ENCODE data around the gene MBTPS1.

DNA sequence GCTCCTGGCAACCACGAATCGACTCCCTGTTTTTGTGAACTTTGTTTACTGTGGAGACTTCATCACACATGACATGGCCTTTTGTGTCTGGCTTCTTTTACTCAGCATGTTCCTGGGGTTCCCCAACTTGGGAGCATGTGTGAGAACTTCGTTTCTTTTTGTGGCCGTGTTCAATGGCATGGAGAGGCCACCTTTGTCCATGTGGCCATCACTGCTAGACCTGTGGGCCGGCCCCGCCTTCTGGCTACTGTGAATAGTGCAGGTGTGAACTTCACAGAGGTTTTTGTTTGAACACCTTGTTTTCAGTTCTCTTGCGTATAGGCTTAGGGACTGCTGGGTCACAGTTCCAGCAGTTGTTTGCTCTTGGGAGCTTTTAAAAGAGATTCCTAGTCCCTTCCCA lies 68.5 kb downstream of the MBTPS1 start:
- TF ChIP-seq POLR2A (IDR thresholded peaks at IDR 0.05) = no peak
- TF ChIP-seq, protein P1, sequence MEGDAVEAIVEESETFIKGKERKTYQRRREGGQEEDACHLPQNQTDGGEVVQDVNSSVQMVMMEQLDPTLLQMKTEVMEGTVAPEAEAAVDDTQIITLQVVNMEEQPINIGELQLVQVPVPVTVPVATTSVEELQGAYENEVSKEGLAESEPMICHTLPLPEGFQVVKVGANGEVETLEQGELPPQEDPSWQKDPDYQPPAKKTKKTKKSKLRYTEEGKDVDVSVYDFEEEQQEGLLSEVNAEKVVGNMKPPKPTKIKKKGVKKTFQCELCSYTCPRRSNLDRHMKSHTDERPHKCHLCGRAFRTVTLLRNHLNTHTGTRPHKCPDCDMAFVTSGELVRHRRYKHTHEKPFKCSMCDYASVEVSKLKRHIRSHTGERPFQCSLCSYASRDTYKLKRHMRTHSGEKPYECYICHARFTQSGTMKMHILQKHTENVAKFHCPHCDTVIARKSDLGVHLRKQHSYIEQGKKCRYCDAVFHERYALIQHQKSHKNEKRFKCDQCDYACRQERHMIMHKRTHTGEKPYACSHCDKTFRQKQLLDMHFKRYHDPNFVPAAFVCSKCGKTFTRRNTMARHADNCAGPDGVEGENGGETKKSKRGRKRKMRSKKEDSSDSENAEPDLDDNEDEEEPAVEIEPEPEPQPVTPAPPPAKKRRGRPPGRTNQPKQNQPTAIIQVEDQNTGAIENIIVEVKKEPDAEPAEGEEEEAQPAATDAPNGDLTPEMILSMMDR (IDR thresholded peaks at IDR 0.05) = peak in 2 of 4 donors; percentile 10 to 19
